IPS DF 4.7 (cell line): ENCODE results near the gene TEX13D.

Source experiments
- DNase-seq: peaks from one replicate; pipeline ENCODE4 v3.0.0-alpha.2; 2013; ENCODE audit warnings: low spot score; ENCODE audit errors: extremely low read depth

TEX13D gene

DNA sequence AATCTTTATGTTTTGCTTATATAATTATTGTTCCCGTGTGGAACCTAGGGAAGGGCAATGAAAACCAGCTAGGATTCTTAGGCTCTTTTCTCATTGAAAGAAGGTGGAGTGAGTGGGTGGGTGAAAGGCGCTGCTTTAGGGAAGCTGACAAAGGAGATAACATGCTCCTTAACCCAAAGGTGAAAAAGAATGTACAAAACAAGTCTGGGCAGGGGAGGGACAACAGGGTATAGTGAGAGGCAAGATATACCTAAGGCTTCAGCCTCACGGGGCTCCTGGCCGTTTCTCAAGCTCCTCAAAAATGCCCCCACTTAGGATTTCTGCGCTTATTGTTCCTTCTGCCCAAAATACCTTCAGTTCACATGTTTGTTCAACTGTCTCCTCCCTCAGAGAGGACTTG lies 15.7 kb downstream of the TEX13D start:
- DNase-seq, result no peak

DNA sequence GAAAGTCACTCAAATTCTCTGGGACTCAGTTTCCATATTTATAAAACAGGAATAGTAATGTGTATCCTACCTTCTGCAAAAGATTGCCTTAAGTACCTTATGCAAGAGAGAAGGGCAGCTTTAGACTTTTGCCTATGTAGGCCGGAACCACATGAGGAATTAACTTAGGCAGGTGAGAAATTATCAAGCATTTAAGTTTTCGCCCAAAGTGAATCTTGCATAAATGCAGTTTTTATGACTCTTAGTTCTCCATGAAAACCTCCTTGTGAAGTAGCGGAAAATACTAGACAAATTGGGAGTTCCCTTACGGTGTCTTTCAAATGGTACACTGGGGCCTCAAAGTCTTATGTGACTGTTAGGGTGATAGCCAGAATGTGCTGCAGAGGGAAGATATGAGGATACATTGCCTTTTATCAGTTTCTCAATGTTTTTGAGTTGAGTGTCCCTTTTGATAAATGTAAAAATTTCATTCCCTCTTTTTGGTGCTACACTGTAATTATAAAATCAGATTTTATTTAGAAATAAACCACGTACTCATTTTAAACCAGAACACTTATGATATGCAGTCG lies 16.5 kb downstream of the TEX13D start:
- DNase-seq, result no peak

DNA sequence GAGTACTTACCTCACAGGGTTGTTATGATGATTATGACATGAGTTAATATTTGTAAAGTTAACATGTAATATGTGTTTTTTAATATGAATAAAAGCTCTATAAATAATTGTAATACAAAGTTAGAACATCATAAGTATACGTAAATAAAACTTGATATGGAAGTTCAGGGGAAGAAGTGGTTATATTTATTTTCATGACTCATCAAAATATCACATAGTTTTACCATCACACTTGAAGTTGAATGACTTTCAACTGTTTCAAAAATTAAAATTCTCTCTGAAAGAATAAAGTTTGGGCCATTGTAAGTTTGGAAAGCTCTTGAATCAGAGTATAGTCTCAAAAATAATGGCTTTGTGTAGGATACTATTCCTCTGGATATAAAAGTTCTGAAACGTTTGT lies 22.2 kb downstream of the TEX13D start:
- DNase-seq, result no peak

DNA sequence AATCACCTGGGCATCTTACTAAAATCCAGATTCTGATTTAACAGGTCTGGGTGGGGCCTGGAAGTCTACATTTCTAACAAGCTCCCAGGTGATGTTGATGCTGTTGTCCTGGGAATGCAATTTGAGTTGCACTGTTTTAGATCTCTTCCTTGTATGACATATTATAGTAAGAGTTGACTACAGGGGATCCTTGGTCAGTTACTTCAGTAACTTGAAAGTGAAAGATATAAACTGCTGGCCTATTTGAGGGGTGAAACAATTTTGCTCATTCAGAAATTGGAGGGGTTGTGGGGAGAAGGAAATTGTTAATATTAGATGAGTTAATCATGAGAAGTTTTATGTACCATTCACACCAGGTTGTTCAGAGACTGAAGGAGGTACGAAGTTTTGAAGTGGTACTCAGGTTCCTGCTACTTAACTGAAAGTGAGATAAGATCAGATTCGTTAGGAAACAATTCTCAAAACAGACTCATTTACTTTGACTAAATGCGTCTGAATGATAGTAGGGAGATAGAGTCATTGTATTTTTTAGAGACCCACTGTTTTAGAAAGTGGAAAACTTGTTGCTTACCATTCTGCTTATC lies 26.4 kb downstream of the TEX13D start:
- DNase-seq, result no peak

GRCh38 chrX:124362072-124362471 lies 29.6 kb downstream of the TEX13D start:
- no peak for DNase-seq

DNA sequence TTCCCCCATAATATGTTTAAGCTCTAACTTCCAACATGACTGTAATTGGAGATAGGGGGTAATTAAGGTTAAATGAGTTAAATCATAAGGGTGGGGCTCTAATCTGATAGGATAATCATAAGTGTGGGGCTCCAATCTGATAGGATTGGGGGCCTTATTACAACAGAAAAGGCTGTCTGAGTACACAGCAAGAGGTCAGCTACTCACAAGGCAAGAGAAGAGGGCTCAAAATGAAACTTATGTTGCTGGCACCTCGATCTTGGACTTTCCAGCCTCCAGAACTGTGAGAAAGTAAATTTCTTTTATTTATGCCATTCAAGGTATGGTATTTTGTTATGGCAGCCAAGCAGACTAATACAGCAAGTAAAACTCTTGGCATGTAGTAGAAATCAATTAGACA lies 30.3 kb downstream of the TEX13D start:
- DNase-seq, result no peak

- no peak for DNase-seq
Measured at GRCh38 chrX:124369722-124370121, 37.3 kb downstream of the TEX13D start.

GRCh38 chrX:124373348-124373747 lies 40.9 kb downstream of the TEX13D start:
- no peak for DNase-seq

GRCh38 chrX:124378643-124379042 lies 46.2 kb downstream of the TEX13D start:
- no peak for DNase-seq

DNA sequence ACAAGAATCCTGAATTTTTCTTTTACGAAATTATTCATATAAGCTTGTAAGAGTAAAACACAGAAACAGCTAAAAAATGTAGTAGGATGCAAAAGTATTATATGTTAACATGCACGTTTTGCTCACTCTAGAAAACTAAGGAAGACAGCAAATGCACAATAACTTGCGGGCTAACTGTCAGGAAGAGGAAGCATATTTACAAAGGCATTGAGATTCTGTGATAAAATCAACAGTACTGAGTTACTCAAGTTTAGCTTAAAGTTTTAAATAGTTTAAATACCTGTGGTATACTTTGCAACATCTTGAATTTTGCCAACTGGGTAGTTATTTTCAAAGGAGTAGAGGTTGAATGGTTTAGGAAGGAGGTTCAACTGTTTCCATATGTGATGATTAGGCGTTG lies 50.9 kb downstream of the TEX13D start:
- no peak for DNase-seq

DNA sequence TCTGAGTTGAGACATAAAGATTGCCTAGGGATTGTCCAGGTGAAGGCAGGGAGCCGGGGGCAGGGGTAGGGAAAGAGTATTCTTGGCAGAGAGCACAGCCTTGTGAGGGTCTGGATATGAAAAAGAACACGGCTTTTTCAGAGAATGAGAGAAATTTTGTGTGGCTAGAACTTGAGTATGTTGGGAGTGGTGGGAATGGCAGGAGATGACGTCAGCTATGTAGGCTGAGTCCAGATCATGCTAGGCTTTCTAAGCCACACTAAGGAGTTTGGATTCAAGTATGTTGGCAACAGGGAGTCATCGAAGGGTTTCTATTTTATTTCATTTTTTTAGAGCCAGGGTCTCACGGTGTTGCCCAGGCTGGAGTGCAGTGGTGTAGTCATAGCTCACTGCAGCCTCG lies 53.9 kb downstream of the TEX13D start:
- DNase-seq, result no peak
